ENCODE results near the gene FOXI2.

The FOXI2 gene

GRCh38 chr10:127736915-127737562, at the start of gene FOXI2:
FOXI2 (plus strand) TSS chr10:127737185; CDS start chr10:127737274, 89 bp downstream.
- no peak for DNase-seq (ENCODE audit: low spot score)

GRCh38 chr10:127687548-127687947, 49.4 kb upstream of the FOXI2 start:
- no peak for DNase-seq (ENCODE audit: low spot score)

DNA sequence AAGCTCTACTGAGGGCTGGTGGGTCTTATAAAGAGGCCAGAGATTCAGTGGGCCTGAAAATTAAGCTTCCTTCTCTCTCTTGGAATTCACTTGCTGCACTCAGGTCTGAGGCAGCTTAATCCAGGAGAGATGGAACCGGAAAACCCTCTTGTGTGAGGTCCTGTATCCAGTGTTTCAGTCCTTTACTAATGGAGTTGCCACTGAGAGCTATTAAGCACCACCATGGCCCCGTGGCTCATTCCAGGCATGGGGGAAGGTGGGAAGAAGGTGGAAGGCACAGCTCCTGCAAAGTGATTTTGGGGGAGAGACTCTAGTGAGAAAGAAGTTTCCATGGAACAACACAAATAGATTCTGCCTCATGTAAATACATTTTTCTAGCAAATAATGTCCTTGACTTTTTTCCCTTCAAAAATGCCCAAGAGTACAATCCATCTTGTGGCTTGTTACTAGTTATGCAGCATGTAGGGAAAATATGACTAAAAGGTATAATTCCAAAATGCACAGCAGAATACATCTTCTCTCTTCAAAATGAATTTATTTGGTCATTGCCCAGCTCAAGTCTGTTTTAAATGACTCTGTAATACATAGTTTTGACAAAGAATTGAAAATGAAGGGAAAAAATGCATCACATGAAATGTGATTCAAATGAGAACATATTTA, 46.7 kb upstream of the FOXI2 start:
- no peak for DNase-seq (ENCODE audit: low spot score)

GRCh38 chr10:127694580-127695193, 42.3 kb upstream of the FOXI2 start:
- DNase-seq (ENCODE audit: low spot score), result peak; percentile 17

- DNase-seq (ENCODE audit: low spot score), result no peak
Observed at GRCh38 chr10:127695431-127695830, 41.6 kb upstream of the FOXI2 start.

DNA sequence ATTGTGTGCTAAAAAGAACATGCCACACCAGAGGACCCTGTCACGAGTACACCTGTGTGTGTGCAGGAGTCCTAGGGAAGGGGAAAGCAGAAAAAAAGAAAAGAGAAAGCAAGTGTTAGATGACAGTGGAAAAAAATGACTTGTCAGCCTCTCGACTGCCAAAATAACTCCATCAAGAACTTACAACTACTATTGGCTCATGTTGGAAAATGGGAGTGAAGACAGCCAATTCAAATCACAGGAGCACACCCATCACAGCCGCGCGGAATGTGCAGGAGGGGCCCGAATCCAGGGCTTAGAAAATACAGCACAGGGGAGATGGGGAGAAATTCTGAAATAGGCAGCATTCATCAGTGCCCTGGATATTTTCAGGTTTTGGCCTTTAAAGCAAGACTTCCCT, 38.1 kb upstream of the FOXI2 start:
- no peak for DNase-seq (ENCODE audit: low spot score)

GRCh38 chr10:127699311-127699710, 37.7 kb upstream of the FOXI2 start:
- no peak for DNase-seq (ENCODE audit: low spot score)

DNA sequence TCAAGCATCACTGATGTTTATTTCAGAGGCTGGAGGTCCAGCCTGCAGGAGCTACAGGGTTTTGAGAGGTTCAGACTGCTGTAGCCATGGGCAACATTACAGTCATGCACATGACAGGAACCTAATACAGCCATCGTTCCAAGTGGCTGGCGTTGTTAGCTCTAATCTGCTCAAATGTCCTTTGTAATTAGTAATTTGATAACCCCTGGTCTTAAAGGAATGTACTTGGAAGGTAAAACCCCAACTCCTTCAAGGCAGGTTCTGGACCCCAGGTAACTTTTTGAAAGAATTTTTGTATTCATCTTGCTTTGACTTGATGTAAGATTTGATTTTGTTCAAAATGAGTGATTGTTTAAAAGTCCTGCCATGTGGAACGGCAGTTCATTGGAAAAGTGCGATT, 34.7 kb upstream of the FOXI2 start:
- DNase-seq (ENCODE audit: low spot score), result no peak

GRCh38 chr10:127715249-127715648, 21.7 kb upstream of the FOXI2 start:
- no peak for DNase-seq (ENCODE audit: low spot score)

DNA sequence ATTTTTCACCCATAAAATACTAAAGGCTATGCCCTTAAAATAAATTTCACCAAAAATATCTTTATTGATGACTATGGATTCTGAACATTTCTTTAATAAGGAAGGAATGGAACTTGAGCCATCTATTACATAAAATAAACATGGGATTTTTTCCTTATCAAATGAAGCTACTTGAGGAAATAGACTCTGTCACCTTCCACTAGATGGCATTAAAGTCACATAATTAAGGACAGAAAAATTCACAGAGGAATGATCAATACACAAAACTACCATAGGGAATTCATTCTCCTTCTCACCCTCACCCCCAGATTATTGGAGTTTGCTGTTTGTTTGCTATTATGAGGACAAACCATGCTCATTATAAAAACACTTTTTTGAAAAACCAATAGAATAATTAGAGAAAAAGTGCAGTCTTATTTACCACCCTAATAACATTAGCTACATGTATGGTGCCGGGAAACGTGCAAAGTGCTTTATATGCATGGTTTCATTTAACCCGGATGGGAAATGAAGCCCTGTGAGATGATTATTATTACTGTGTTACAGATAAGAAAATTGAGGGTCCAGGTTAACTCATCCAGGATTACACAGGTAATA, 21.1 kb upstream of the FOXI2 start:
- no peak for DNase-seq (ENCODE audit: low spot score)

DNA sequence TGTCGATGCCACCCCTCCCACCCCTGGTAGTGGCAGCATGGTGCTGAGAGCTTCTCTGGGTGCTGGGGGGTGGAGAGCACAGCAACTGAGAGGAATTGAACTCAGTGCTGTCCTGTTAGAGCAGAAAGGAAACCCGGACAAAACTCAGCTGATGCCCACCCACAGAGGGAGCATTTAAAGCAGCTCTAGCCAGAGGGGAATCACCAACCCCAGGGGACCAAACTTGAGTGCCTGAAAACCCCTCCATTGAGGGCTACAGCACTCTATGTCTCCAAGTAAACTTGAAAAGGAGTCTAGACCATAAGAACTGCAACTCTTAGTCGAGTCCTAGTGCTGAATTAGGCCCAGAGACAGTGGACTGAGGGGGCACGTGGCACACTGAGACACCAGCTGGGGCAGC, 16.8 kb upstream of the FOXI2 start:
- DNase-seq (ENCODE audit: low spot score), result no peak

DNA sequence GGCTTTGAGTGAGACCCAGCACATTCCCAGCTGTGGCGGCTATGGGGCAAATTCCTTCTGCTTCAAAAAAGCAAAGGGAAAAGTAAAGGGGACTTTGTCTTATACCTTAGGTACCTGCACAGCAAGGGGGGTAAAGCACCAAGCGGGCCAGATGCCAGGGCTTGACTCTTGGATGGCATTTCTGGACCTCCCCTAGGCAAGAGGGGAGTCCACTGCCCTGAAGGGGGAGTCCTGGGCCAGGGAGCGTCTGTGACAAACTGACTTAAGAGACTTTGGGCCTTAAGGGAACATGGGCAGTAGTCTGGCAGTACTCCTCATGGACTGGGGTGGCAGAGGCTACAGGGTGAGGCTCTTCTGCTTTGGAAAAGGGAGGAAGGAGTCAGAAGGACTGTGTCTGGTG, 16.1 kb upstream of the FOXI2 start:
- DNase-seq (ENCODE audit: low spot score), result no peak

- no peak for DNase-seq (ENCODE audit: low spot score)
Observed at GRCh38 chr10:127734753-127735152, 2.2 kb upstream of the FOXI2 start.

DNA sequence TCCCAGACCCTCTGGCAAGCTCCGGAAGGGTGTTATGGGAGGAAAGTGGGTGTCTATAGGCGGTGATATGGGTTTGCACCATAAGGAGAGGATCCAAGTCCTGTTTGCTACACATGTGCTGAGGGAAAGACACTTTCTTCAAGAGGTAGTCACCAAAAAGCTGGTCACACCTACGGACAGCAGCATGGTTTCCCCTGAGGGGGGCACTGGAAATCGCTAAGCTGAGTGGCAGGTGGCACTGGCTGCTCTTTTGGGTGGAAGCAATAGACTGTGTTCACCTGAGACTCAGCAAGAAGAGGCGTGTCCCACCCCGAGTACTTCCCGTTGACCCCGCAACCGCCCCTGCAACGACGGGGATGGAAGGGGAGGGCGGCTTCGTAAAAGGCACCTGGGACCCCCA, 1.8 kb upstream of the FOXI2 start:
- DNase-seq (ENCODE audit: low spot score), result no peak

GRCh38 chr10:127735723-127736221, 1.2 kb upstream of the FOXI2 start:
- no peak for DNase-seq (ENCODE audit: low spot score)

DNA sequence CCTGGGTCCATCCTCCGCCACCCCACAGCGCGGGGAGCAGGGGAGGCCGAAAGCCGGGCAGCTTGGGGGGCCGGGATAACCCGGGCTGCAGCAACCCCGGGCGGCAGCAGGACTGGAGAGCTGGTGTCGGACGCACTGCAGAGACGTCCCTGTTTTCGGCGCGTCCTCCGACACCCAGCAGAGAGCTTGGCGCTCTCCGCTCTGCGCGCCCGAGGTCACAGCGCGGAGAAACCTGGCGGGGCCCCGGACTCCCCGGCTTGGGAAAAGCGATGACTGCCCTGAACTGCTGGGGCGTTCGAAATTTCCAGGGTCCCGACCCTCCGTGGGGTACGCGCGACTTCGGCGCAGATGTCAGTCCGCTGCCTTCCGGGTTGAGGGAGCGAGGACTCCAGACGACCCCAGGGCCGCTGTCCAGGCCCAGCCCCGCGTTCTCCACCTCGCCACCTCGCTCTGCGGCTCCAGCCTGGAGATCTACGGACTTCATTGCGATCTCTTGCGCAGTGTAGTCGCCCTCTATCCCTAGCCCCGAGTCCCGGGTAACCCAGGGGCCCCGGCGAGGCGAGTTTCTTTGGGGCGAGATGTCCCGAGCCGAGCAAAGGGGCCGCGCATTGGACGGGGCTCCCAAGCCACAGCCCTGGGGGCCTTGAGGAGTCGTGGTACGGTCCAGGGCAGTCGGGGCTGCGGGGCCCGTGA, 617 bp upstream of the FOXI2 start:
- DNase-seq (ENCODE audit: low spot score), result no peak

DNA sequence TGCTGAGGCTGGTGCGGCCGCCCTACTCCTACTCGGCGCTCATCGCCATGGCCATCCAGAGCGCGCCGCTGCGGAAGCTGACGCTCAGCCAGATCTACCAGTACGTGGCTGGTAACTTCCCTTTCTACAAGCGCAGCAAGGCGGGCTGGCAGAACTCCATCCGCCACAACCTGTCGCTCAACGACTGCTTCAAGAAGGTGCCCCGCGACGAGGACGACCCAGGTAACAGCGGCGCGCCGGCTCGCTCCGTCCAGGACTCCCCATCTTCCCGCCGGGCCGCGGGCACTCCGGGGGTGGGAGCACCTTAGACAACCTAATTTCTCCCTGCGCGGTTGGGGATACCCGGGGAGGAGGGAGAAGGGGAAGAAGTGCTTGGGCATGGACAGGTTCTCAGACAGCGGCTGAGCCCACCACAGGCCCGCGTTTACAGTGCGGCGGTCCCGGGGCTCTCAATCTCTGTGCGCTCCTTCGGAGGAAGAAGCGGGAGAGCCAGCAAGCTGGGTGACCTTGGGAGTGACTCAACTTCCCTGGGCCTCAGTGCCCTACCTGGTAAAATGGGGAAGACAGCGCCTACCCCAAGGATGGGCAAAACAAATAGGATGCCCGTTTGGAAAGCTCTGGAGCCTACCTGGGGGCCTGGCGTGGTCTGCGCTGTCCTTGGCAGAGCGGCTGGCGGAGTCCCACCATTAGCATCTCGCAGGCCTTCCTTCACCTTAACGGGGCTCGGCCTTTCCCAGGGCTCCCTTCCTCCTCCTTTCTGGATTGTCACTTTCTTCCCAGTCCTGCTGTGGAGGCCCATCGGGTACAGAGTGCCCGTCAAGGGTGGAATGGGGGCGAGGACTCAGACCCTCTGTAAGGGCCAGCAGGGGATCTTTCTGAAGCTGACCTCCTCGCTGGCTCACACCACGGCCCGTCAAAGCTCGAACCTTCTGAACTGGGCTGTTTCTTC, 852 bp downstream of the FOXI2 start:
- DNase-seq (ENCODE audit: low spot score), result no peak

DNA sequence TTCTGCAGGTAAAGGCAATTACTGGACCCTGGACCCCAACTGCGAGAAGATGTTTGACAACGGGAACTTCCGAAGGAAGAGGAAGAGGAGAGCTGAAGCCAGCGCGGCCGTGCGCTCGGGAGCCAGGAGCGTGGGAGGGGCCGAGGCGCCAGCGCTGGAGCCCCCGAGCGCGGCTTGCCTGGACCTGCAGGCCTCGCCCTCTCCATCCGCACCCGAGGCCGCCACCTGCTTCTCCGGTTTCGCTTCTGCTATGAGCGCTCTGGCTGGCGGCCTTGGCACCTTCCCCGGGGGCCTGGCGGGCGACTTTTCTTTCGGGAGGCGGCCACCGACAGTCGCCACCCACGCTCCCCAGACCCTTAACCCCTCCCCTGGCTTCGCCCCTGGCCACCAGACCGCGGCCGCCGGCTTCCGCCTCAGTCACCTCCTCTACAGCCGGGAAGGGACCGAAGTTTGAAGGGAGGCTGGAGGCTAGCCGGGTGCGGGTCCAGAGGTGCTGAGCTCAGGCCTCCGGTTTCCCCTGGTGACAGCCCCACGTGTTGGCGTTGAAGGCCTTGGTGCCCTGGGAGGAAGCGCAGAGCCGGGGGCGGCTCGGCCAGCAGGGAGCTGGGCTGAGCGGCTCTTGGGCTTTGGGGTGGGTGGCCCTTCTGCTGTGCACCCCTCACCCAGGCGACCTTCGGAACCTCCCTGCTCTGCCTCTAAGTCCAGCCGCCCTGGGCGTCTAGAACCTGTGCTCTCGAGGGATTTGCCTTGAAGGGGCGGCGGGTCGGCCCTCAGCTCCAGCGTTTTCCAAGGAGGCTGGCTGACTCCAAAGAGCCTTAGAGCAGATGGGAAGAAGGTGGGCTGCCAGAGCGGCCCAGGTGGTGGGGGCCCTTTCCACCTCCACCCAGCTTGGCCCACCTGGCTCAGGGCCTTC, 1.8 kb downstream of the FOXI2 start:
- no peak for DNase-seq (ENCODE audit: low spot score)

DNA sequence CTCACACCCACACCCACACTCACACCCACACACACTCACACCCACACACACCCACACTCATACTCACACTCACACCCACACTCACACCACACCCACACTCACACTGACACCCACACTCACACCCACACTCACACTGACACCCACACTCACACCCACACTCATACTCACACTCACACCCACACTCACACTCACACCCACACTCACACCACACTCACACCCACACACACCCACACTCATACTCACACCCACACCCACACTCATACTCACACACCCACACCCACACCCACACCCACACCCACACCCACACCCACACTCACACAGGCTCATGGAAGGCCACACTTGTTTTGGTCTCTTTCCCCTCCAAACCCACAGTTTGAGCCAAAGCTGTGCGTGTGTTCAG, 2.9 kb downstream of the FOXI2 start:
- DNase-seq (ENCODE audit: low spot score), result no peak

- DNase-seq (ENCODE audit: low spot score), result no peak
Observed at GRCh38 chr10:127740596-127740995, 3.6 kb downstream of the FOXI2 start.
